Adrenal gland (tissue), 5 donors: Measurements from ENCODE around the gene UBL5.

Experiments
- POLR2A ChIP-seq, 2 donors: fragments of 450-650 bp; IDR thresholded peaks; one replicate each; pipeline ENCODE4 v1.6.1; 2017; ENCODE audit warnings: antibody characterized with exemption in 2 of 2, mild to moderate bottlenecking in 2 of 2, moderate library complexity in 1 of 2
- TF ChIP-seq, protein P1 (sequence below), 6 experiments: fragments of 450-650 bp in 4 of 6; fragments of 200-600 bp in 2 of 6; sonication (generic) in 1 of 6; IDR thresholded peaks; 1 replicate in 5 of 6; 2 replicates in 1 of 6; pipeline versions ENCODE4 v1.5.1 to v1.8.0; 2016 to 2021; ENCODE audit warnings: antibody characterized with exemption in 6 of 6, mild to moderate bottlenecking in 2 of 6, moderate library complexity in 1 of 6
- donor health status: DM: no; HTN: no; CAD: no.

DNA sequence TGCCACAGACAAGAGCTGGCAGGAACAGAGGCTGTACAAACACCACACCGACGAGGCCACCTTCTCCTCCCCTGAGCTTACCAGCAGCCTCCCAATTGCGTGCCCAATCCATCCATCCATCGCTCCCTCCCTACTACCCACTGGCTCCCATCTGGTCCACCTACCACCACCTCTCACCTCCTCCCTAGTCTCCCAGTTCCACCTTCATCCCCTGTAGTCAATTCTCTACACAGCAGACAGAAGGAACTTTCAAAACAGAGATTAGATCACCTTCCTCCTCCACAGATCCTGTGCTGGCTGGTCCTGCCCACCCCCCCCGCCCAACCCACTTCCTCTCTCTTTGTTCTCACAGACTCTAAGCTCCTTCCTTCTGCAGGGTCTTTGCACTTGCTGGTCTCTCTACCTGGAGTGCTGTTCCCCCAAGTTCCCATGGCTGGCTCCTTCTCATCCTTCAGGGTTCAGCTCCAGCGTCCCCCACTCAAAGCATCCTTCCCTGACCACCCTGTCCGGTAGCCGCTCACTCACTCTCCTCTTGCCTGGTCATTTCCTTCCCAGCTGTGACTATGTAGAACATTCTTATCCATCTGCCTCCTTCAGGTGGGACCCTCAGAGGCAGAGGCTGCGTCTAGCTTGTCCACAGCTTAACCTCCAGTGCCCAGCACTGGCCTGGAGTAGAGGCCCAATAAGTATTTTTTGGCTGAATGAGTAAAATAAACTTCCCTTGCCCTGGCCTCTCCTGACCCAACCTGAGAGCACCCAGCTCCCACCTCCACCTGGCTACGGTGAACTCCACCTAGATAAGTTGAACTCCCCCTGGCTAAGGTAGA is 30.4 kb downstream of the UBL5 start:
- TF ChIP-seq POLR2A (IDR thresholded peaks at IDR 0.05) = no peak
- TF ChIP-seq, protein P1, sequence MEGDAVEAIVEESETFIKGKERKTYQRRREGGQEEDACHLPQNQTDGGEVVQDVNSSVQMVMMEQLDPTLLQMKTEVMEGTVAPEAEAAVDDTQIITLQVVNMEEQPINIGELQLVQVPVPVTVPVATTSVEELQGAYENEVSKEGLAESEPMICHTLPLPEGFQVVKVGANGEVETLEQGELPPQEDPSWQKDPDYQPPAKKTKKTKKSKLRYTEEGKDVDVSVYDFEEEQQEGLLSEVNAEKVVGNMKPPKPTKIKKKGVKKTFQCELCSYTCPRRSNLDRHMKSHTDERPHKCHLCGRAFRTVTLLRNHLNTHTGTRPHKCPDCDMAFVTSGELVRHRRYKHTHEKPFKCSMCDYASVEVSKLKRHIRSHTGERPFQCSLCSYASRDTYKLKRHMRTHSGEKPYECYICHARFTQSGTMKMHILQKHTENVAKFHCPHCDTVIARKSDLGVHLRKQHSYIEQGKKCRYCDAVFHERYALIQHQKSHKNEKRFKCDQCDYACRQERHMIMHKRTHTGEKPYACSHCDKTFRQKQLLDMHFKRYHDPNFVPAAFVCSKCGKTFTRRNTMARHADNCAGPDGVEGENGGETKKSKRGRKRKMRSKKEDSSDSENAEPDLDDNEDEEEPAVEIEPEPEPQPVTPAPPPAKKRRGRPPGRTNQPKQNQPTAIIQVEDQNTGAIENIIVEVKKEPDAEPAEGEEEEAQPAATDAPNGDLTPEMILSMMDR (IDR thresholded peaks at IDR 0.05) = no peak
